B cell (primary cell): ENCODE results near the gene CCR5AS.

ENCODE experiments used
- ATAC-seq: fragments of 200-7000 bp; cut with Tn5 transposase; one replicate; pipeline ENCODE4 v1.10.0; 2021; ENCODE audit warnings: low read depth, mild to moderate bottlenecking, moderate number of reproducible peaks, moderate library complexity
- CTCF ChIA-PET: fragments of 350-600 bp; sonication (Branson Sonifier 250); formaldehyde crosslinking; loops from one replicate; lab custom pipeline; 2021; ENCODE audit warnings: antibody characterized with exemption, inconsistent platforms; lab: Charles Lee
- POLR2A ChIA-PET: fragments of 350-600 bp; sonication (Branson Sonifier 250); formaldehyde crosslinking; loops from one replicate; lab custom pipeline; 2021; ENCODE audit warnings: antibody characterized with exemption; lab: Charles Lee
- DNase-seq: peaks from one replicate; pipeline ENCODE4 v3.0.0; 2013
- H2AFZ ChIP-seq: 2 replicates; pipeline ENCODE4 v1.6.1; 2012; ENCODE audit warnings: mild to moderate bottlenecking, low read depth, low read length; ENCODE audit not compliant: insufficient read depth, poor library complexity, severe bottlenecking
- H3K27ac ChIP-seq, 2 donors: 1 replicate in 1 of 2; 2 replicates in 1 of 2; pipeline ENCODE4 v1.5.1; 2012 to 2013; ENCODE audit warnings: low read length in 2 of 2, mild to moderate bottlenecking in 2 of 2, moderate library complexity in 1 of 2
- H3K27me3 ChIP-seq, 4 experiments: fragments of 200-600 bp in 1 of 4; sonication (generic) in 1 of 4; replicated peaks in 1 of 4; 1 replicate in 2 of 4; 2 replicates in 2 of 4; pipeline versions ENCODE4 v1.6.1 to v1.7.0; 2013 to 2016; ENCODE audit warnings: low read length in 3 of 4, mild to moderate bottlenecking in 2 of 4, mixed read lengths in 1 of 4, moderate library complexity in 1 of 4; ENCODE audit not compliant: insufficient read depth in 4 of 4, control insufficient read depth in 3 of 4; ENCODE audit errors: control extremely low read depth in 1 of 4
- H3K36me3 ChIP-seq, 2 experiments: replicated peaks in 1 of 2; 1 replicate in 1 of 2; 2 replicates in 1 of 2; pipeline versions ENCODE4 v1.6.1 to v1.7.1; 2013; ENCODE audit warnings: low read length in 1 of 2; ENCODE audit not compliant: insufficient read depth in 2 of 2, control insufficient read depth in 1 of 2; ENCODE audit errors: control extremely low read depth in 1 of 2, extremely low read depth in 1 of 2
- H3K4me1 ChIP-seq, 2 donors: fragments of 200-600 bp in 1 of 2; sonication (generic) in 1 of 2; 1 replicate in 1 of 2; 2 replicates in 1 of 2; pipeline versions ENCODE4 v1.5.1 to v1.6.1; 2013 to 2017; ENCODE audit warnings: low read length in 2 of 2; ENCODE audit not compliant: control insufficient read depth in 2 of 2, insufficient read depth in 2 of 2
- H3K4me2 ChIP-seq: replicated peaks from 2 replicates; pipeline ENCODE3; 2012; ENCODE audit warnings: mild to moderate bottlenecking, low read depth, low read length; ENCODE audit not compliant: poor library complexity, severe bottlenecking
- H3K4me3 ChIP-seq, 5 experiments: fragments of 200-600 bp in 1 of 5; sonication (generic) in 1 of 5; 1 replicate in 3 of 5; 2 replicates in 2 of 5; pipeline versions ENCODE4 v1.5.1 to v1.7.0; 2011 to 2016; ENCODE audit warnings: low read length in 4 of 5, mild to moderate bottlenecking in 4 of 5, low read depth in 2 of 5, control low read depth in 1 of 5, moderate library complexity in 1 of 5; ENCODE audit not compliant: insufficient read depth in 1 of 5; ENCODE audit errors: control extremely low read depth in 1 of 5, extremely low read depth in 1 of 5
- H3K79me2 ChIP-seq: fragments of 200-600 bp; sonication (generic); one replicate; pipeline ENCODE4 v1.6.0; 2016; ENCODE audit warnings: low read length; ENCODE audit not compliant: control insufficient read depth, insufficient read depth
- H3K9ac ChIP-seq: fragments of 200-600 bp; sonication (generic); 2 replicates; pipeline ENCODE4 v1.6.1; 2017; ENCODE audit warnings: mild to moderate bottlenecking, low read length, moderate library complexity
- H3K9me3 ChIP-seq, 3 donors: one replicate each; pipeline versions ENCODE4 v1.6.1 to v1.7.1; 2013; ENCODE audit warnings: low read length in 2 of 3; ENCODE audit not compliant: control insufficient read depth in 2 of 3, insufficient read depth in 1 of 3; ENCODE audit errors: control extremely low read depth in 1 of 3
- H4K20me1 ChIP-seq: 2 replicates; pipeline ENCODE4 v1.6.0; 2012; ENCODE audit warnings: mild to moderate bottlenecking, low read length; ENCODE audit not compliant: insufficient read depth, control insufficient read depth, poor library complexity, severe bottlenecking
- H3K27ac Mint-ChIP-seq: one replicate; pipeline ENCODE4 v1.8.0; 2021; ENCODE audit warnings: mixed read lengths
- H3K27me3 Mint-ChIP-seq: one replicate; pipeline ENCODE4 v1.8.0; 2021; ENCODE audit warnings: mixed read lengths
- H3K4me1 Mint-ChIP-seq: one replicate; pipeline ENCODE4 v1.8.0; 2021; ENCODE audit warnings: mixed read lengths
- H3K4me3 Mint-ChIP-seq: one replicate; pipeline ENCODE4 v1.8.0; 2021; ENCODE audit warnings: mixed read lengths
- H3K9me3 Mint-ChIP-seq: one replicate; pipeline ENCODE4 v1.8.0; 2022; ENCODE audit warnings: mixed read lengths; ENCODE audit not compliant: insufficient read depth
- EZH2 ChIP-seq: IDR thresholded peaks from 2 replicates; pipeline ENCODE4 v1.6.1; 2012; ENCODE audit warnings: borderline replicate concordance, low read depth, mild to moderate bottlenecking, moderate library complexity, low read length; ENCODE audit not compliant: insufficient read depth, poor library complexity, severe bottlenecking
- WGBS: methylation state at CpG from one replicate; pipeline ENCODE4 v1.1.5; 2013; ENCODE audit warnings: missing lambda C conversion rate; ENCODE audit not compliant: insufficient coverage; 5-methylcytosine and 5-hydroxymethylcytosine counted together
- intact Hi-C: fragments of 100-400 bp; cut with micrococcal nuclease; formaldehyde crosslinking; loops from one replicate; pipeline ENCODE4 v1.10.0; 2022
- TF ChIP-seq, protein P1 (sequence below): fragments of 200-600 bp; IDR thresholded peaks from one replicate; pipeline ENCODE4 v1.8.0; 2022; ENCODE audit warnings: antibody characterized with exemption, mild to moderate bottlenecking

CCR5AS gene

DNA sequence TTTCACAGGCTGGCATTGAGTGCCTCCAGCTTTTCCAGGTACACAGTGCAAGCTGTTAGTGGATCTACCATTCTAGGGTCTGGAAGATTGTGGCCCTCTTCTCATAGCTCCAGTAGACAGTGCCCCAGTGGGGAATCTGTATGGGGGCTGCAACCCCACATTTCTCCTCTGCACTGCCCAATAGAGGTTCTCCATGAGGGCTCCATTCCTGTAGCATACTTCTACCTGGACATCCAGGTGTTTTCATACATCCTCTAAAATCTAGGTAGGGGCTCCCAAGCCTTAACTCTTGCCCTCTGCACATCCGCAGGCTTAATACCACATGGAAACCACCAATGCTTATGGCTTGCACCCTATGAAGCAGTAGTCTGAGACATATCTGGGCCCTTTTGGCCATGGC lies 68.0 kb downstream of the CCR5AS start:
- TF ChIP-seq, protein P1, sequence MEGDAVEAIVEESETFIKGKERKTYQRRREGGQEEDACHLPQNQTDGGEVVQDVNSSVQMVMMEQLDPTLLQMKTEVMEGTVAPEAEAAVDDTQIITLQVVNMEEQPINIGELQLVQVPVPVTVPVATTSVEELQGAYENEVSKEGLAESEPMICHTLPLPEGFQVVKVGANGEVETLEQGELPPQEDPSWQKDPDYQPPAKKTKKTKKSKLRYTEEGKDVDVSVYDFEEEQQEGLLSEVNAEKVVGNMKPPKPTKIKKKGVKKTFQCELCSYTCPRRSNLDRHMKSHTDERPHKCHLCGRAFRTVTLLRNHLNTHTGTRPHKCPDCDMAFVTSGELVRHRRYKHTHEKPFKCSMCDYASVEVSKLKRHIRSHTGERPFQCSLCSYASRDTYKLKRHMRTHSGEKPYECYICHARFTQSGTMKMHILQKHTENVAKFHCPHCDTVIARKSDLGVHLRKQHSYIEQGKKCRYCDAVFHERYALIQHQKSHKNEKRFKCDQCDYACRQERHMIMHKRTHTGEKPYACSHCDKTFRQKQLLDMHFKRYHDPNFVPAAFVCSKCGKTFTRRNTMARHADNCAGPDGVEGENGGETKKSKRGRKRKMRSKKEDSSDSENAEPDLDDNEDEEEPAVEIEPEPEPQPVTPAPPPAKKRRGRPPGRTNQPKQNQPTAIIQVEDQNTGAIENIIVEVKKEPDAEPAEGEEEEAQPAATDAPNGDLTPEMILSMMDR = no peak
- no peak for TF ChIP-seq EZH2
- no peak for DNase-seq
- Histone ChIP-seq H3K36me3 (no peaks in the 10 kb centered on the region), H3K27ac (no peak overlapping the region), H4K20me1 (no peaks in the 10 kb centered on the region), H2AFZ (no peak overlapping the region), H3K4me1 (no peaks in the 10 kb centered on the region), H3K4me3 (no peak overlapping the region), H3K79me2 (no peaks in the 10 kb centered on the region), H3K9ac (no peak overlapping the region), H3K9me3 (peaks cover 0 to 18% (median 15%) of the 10 kb centered on the region in 3 donors), H3K4me2 (no peak overlapping the region), H3K27me3 (no peaks in the 10 kb centered on the region)
- no peak for ATAC-seq
- ChIA-PET CTCF (interaction anchor here (1.5 kb wide), 1 partner anchor 31 kb away, joined by 3 read pairs; no protein-coding TSS in a partner anchor), POLR2A (no interaction called here)
- WGBS = 100% methylated on average over 1 of the region's 1 CpG
- Mint-ChIP-seq H3K9me3 (peaks cover 11% of the 10 kb centered on the region), H3K4me3 (no peak overlapping the region), H3K4me1 (peaks cover 2% of the 10 kb centered on the region), H3K27ac (no peak overlapping the region), H3K27me3 (no peaks in the 10 kb centered on the region)
- intact Hi-C loops = no loop called here

DNA sequence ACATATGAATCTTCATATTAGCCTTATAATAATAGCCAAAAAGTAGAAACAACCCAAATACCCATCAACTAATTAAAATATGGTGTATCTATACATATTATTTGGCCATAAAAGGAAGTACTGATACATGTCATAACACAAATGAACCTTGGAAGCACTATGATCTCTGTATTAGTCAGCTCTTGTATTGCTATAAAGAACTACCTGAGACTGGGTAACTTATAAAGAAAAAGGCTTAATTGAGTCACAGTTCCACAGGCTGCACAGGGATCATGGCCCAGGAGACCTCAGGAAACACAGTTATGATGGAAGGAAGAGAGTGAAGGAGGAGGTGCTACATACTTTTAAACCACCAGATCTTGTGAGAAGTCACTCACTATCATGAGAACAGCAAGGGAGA lies 69.0 kb downstream of the CCR5AS start:
- no peaks in the 10 kb centered on the region for H4K20me1 ChIP-seq
- Mint-ChIP-seq H3K4me1 (peaks cover 5% of the 10 kb centered on the region), H3K27ac (no peak overlapping the region), H3K4me3 (no peak overlapping the region), H3K27me3 (no peaks in the 10 kb centered on the region), H3K9me3 (peaks cover 11% of the 10 kb centered on the region)
- no peaks in the 10 kb centered on the region for H3K36me3 ChIP-seq
- ATAC-seq (no peak), DNase-seq (no peak)
- no peak overlapping the region for H3K27ac ChIP-seq
- H3K9ac ChIP-seq = no peak overlapping the region
- intact Hi-C loops = no loop called here
- H3K4me3 ChIP-seq = no peak overlapping the region
- H3K4me1 ChIP-seq = no peaks in the 10 kb centered on the region
- TF ChIP-seq, protein P1 = no peak
- no peak for TF ChIP-seq EZH2
- H3K4me2 ChIP-seq = no peak overlapping the region
- CTCF ChIA-PET = interaction anchor here (1.5 kb wide), 1 partner anchor 32 kb away, joined by 3 read pairs; no protein-coding TSS in a partner anchor
- peaks cover 0 to 18% (median 15%) of the 10 kb centered on the region in 3 donors for H3K9me3 ChIP-seq
- POLR2A ChIA-PET = no interaction called here
- no peaks in the 10 kb centered on the region for H3K27me3 ChIP-seq
- H2AFZ ChIP-seq = no peak overlapping the region
- H3K79me2 ChIP-seq = no peaks in the 10 kb centered on the region
